Colonic mucosa (tissue), 4 donors: ENCODE results near the gene RNF214. TPM values are rescaled to one million over a fixed set of nuclear protein-coding genes. Genes with fewer than 3 reads are reported as not detected.
A peak's percentile ranks its signal among the peaks of the same experiment; 100 is the strongest.

Source experiments
- DNase-seq: peaks from one replicate; pipeline ENCODE4 v3.0.0-alpha.2; 2020
- H3K27ac ChIP-seq: fragments of 200-600 bp; one replicate; pipeline ENCODE4 v1.8.0; 2021
- H3K27me3 ChIP-seq: fragments of 200-600 bp; one replicate; pipeline ENCODE4 v1.8.0; 2021
- H3K36me3 ChIP-seq: fragments of 200-600 bp; one replicate; pipeline ENCODE4 v1.8.0; 2021
- H3K4me1 ChIP-seq: fragments of 200-600 bp; one replicate; pipeline ENCODE4 v1.8.0; 2021; ENCODE audit warnings: mild to moderate bottlenecking
- H3K4me3 ChIP-seq: fragments of 200-600 bp; one replicate; pipeline ENCODE4 v1.8.0; 2021
- H3K9ac ChIP-seq, 2 donors: one replicate each; pipeline ENCODE4 v1.7.0; 2013; ENCODE audit warnings: control low read depth in 2 of 2, low read depth in 2 of 2, low read length in 2 of 2
- H3K9me3 ChIP-seq: fragments of 200-600 bp; one replicate; pipeline ENCODE4 v1.8.0; 2021
- intact Hi-C: fragments of 100-400 bp; cut with DNase I; formaldehyde crosslinking; loops from one replicate; pipeline ENCODE4 v1.14.1; 2022
- total RNA-seq, 2 donors: library from RNA; stranded (reverse); fragmentation: NEBNext Ultra II Directional in 1 of 2; extraction: Animal tissue kit (Norgen Biotek cat#: 25700) in 1 of 2; gene quantifications; one replicate each; pipeline ENCODE4 v1.2.1, GENCODE V29; 2021
- TF ChIP-seq, protein P1 (sequence below): fragments of 200-600 bp; IDR thresholded peaks from one replicate; pipeline ENCODE4 v1.8.0; 2022; ENCODE audit warnings: antibody characterized with exemption, mild to moderate bottlenecking
- donor health status: healthy.
- donor health status: DM: no; HTN: no; CAD: no.
- donor health status: DM: no; HTN: no; CAD: no.

RNF214 gene
- total RNA-seq, 2 donors from 2014 or later: 20.0 to 20.3 TPM

DNA sequence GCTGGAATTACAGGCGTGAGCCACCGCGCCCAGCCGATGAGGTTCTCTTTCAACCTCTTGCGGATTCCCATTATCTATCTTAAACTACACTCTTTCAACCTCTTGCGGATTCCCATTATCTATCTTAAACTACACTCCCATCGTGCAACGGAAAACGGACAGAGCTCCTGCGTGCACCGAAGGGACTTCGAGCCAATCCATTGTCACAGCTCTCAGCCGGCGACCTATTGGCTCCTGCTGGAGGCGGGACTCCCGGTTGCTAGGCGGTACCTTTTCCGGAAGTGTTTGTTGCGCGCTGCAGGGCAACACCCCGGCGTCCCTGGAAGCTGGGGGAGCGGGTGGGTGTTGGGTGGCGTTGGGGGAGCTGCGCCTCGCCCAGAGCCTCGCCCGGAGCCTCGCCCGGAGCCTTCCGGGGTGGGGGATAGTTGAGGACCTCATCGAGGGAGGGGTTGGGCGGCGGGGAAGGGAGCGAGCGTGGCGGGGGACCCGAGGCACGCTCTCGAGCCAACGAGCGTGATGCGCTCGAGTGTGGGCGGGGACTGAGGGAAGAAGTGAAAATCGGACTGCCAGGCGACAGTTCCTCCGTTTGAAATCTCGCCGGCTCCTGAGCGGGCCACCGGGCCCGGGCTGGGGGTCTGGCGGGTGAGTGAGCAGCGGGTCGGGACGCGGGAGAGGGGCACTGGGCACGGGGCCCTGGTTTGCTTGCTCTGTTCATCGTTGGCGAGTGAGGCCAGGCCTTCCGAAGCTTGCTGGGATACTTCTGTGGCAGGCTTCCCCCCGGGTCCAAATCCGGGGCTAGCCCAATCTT is 95.3 kb downstream of the RNF214 start, which contains the start of gene CEP164:
TSS of gene CEP164 (plus strand) at position 288 of the 808 bp plus-strand sequence. CDS start 10,733 bp downstream, outside the sequence.
- Histone ChIP-seq H3K9ac (peak within 1 kb of the TSS; percentile 70 to 81), H3K36me3 (no peaks in the 10 kb centered on the region), H3K4me3 (peak within 1 kb of the TSS; percentile 75), H3K27me3 (no peaks in the 10 kb centered on the region), H3K4me1 (peaks cover 5% of the 10 kb centered on the region), H3K9me3 (no peaks in the 10 kb centered on the region), H3K27ac (peak within 1 kb of the TSS; percentile 85)
- peak; percentile 97 for DNase-seq
- intact Hi-C loops: loop anchor here (5.0 kb wide), 1 partner anchor 95 kb away; the partner anchor contains the start of genes PCSK7 and RNF214
- TF ChIP-seq, protein P1, sequence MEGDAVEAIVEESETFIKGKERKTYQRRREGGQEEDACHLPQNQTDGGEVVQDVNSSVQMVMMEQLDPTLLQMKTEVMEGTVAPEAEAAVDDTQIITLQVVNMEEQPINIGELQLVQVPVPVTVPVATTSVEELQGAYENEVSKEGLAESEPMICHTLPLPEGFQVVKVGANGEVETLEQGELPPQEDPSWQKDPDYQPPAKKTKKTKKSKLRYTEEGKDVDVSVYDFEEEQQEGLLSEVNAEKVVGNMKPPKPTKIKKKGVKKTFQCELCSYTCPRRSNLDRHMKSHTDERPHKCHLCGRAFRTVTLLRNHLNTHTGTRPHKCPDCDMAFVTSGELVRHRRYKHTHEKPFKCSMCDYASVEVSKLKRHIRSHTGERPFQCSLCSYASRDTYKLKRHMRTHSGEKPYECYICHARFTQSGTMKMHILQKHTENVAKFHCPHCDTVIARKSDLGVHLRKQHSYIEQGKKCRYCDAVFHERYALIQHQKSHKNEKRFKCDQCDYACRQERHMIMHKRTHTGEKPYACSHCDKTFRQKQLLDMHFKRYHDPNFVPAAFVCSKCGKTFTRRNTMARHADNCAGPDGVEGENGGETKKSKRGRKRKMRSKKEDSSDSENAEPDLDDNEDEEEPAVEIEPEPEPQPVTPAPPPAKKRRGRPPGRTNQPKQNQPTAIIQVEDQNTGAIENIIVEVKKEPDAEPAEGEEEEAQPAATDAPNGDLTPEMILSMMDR: no peak

DNA sequence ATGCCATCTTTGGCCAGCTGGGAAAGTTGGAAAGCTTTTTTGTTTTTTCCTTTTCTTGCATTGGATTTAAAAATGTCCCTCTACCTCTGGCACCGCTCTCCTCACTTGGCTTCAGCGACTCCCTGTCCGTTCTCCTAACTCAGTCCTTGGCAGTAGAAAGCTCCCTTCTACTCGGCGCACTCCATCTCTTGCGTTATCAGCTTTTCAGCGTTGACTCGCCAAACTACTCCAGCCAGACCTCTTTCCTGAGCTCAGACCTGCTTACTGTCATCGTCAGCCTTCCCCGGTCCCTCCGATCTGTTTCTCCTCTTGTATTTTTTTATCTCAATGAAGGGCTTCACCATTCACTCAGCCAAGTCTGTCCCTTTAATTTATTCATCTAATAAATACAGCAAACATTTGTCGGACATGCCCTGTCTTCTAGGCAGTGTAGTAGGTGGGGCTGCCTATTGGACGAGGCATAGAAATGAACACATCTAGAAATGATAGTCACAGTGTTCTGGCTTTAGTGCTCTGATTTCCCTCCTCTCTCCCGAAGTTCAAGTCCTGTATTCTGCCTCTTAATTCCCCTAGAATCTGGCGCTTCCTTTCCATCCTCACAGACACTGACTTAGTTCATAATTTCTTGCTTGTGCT is 96.0 kb downstream of the RNF214 start:
- intact Hi-C loops: loop anchor here (5.0 kb wide), 1 partner anchor 96 kb away; the partner anchor contains the start of genes PCSK7 and RNF214
- peak overlapping the region; percentile 75 for H3K4me3 ChIP-seq
- no peaks in the 10 kb centered on the region for H3K27me3 ChIP-seq
- peak overlapping the region; percentile 85 for H3K27ac ChIP-seq
- H3K9ac ChIP-seq: peak overlapping the region; percentile 70 to 81
- H3K36me3 ChIP-seq: no peaks in the 10 kb centered on the region
- peak; percentile 47 for DNase-seq
- H3K9me3 ChIP-seq: no peaks in the 10 kb centered on the region
- TF ChIP-seq, protein P1: no peak
- H3K4me1 ChIP-seq: peaks cover 5% of the 10 kb centered on the region

DNA sequence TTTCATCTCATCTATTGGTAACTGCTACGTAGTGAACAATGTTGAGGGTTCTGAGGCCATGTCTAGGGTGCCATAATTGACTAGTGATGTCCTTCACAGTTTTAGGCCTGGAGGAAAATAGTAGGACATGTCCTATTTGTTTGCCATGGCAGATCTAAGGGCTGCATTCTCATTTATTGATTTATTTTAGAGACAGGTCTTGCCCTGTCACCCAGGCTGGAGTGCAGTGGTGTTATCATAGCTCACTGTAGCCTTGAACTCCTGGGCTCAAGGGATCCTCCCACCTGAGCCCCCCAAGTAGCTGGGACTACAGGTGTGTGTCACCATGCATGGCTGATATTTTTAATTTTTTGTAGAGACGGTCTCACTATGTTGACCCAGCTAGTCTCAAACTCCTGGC is 100.4 kb downstream of the RNF214 start:
- no peak overlapping the region for H3K9ac ChIP-seq
- H3K36me3 ChIP-seq: no peaks in the 10 kb centered on the region
- intact Hi-C loops: no loop called here
- no peak for DNase-seq
- H3K27me3 ChIP-seq: no peaks in the 10 kb centered on the region
- no peak overlapping the region for H3K4me3 ChIP-seq
- no peaks in the 10 kb centered on the region for H3K9me3 ChIP-seq
- peaks cover 5% of the 10 kb centered on the region for H3K4me1 ChIP-seq
- H3K27ac ChIP-seq: no peak overlapping the region
- TF ChIP-seq, protein P1: no peak

DNA sequence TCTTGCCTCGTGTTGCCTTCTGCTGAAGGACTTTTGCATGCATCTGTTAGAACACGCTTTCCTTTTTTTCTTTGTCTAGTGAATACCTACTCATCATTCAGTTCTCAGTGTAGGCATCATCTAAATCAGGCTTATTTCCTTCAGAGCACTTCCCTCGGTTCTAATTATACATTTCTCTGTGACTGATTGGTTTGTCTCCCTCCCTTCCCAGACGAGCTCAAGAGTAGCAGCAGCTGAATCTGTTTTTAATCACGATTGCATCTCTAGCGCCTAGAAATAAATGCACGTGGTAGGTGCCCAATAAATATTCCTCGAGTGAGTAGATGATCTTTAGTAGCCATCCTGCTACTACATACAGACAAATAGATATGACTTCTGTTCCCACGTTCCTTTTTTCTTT is 101.4 kb downstream of the RNF214 start:
- TF ChIP-seq, protein P1: no peak
- Histone ChIP-seq H3K9me3 (no peaks in the 10 kb centered on the region), H3K36me3 (no peaks in the 10 kb centered on the region), H3K9ac (no peak overlapping the region), H3K27me3 (no peaks in the 10 kb centered on the region), H3K27ac (no peak overlapping the region), H3K4me3 (no peak overlapping the region), H3K4me1 (peaks cover 3% of the 10 kb centered on the region)
- no peak for DNase-seq
- intact Hi-C loops: no loop called here

DNA sequence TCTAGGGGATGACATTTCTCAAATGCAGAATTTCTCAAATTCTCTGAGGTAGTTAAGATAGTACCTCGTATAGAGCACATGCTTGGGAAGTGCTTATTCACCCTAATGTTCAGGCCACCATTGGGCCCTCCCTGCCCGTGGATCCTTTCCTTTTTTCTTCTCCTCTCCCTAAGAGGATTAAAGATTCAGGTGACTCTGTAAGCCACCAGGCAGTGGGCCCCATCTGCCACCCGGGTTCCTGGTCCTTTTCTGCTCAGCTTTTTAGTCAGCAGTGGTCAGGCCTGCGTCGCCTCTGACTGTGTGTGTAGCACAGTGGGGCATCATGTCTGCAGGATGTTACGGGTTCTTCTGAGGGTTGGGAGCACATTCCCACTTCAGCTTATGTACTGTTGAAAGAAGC is 102.4 kb downstream of the RNF214 start:
- TF ChIP-seq, protein P1: no peak
- intact Hi-C loops: no loop called here
- H3K27me3 ChIP-seq: no peaks in the 10 kb centered on the region
- DNase-seq: no peak
- no peak overlapping the region for H3K4me3 ChIP-seq
- no peaks in the 10 kb centered on the region for H3K9me3 ChIP-seq
- no peak overlapping the region for H3K27ac ChIP-seq
- no peaks in the 10 kb centered on the region for H3K36me3 ChIP-seq
- H3K4me1 ChIP-seq: no peaks in the 10 kb centered on the region
- no peak overlapping the region for H3K9ac ChIP-seq
